HUDEP-2 (cell line): Measurements from ENCODE around the gene TNFRSF4.

Experiments
- DNase-seq, 76 experiments: peaks; one replicate each; lab custom pipeline; 2025; ENCODE audit not compliant: unreplicated experiment in 76 of 76; lab: John Stamatoyannopoulos, UW

TNFRSF4 gene

GRCh38 chr1:1234180-1234808 is 20.3 kb upstream of the TNFRSF4 start:
- DNase-seq, result no peak

- no peak for DNase-seq
Measured at GRCh38 chr1:1233567-1233892, 19.6 kb upstream of the TNFRSF4 start.

- DNase-seq, result peak in 6 of 76 experiments; percentile 23 to 45 (median 40)
Measured at GRCh38 chr1:1232796-1233566, 19.0 kb upstream of the TNFRSF4 start.

GRCh38 chr1:1232208-1232795 is 18.3 kb upstream of the TNFRSF4 start, which contains the start of gene B3GALT6:
Gene B3GALT6, plus strand, starts transcription at chr1:1232237. Its CDS starts 42 bp downstream, at chr1:1232279.
- DNase-seq, result peak in 15 of 76 experiments; percentile 37 to 62 (median 48)

GRCh38 chr1:1231400-1232207 is 17.7 kb upstream of the TNFRSF4 start, which contains the start of gene SDF4:
Gene SDF4, minus strand, starts transcription at chr1:1232001. Its CDS starts 3,229 bp downstream, at chr1:1228772.
- peak in 74 of 76 experiments; percentile 56 to 96 (median 91) for DNase-seq

GRCh38 chr1:1230656-1231399 is 16.9 kb upstream of the TNFRSF4 start:
- DNase-seq, result peak in 34 of 76 experiments; percentile 5 to 57 (median 24)

- no peak for DNase-seq
Measured at GRCh38 chr1:1229770-1230169, 15.8 kb upstream of the TNFRSF4 start.

- DNase-seq, result no peak
Measured at GRCh38 chr1:1228596-1229321, 14.8 kb upstream of the TNFRSF4 start.

- no peak for DNase-seq
Measured at GRCh38 chr1:1228187-1228586, 14.2 kb upstream of the TNFRSF4 start.

- no peak for DNase-seq
Measured at GRCh38 chr1:1227386-1227785, 13.4 kb upstream of the TNFRSF4 start.

GRCh38 chr1:1226566-1227362 is 12.8 kb upstream of the TNFRSF4 start:
- no peak for DNase-seq

- no peak for DNase-seq
Measured at GRCh38 chr1:1225913-1226312, 12.0 kb upstream of the TNFRSF4 start.

- no peak for DNase-seq
Measured at GRCh38 chr1:1225238-1225845, 11.4 kb upstream of the TNFRSF4 start.

- no peak for DNase-seq
Measured at GRCh38 chr1:1223891-1224290, 9.9 kb upstream of the TNFRSF4 start.

GRCh38 chr1:1223321-1223720 is 9.4 kb upstream of the TNFRSF4 start:
- no peak for DNase-seq

- DNase-seq, result no peak
Measured at GRCh38 chr1:1222575-1223225, 8.7 kb upstream of the TNFRSF4 start.

- peak in 1 of 76 experiments; percentile 10 for DNase-seq
Measured at GRCh38 chr1:1221887-1222574, 8.1 kb upstream of the TNFRSF4 start.
